GM18951 (cell line): Measurements from ENCODE around the gene DHH.
"Not testable (repeated sequence)": the region's sequence is repeated elsewhere in the genome, so short reads cannot be mapped to it uniquely, and the experiment has no call there.

ENCODE experiments used
- POLR2A ChIP-seq: IDR thresholded peaks from 4 replicates; pipeline ENCODE4 v1.6.1; 2011; ENCODE audit warnings: mild to moderate bottlenecking; ENCODE audit not compliant: insufficient read length, insufficient read depth; ENCODE audit errors: extremely low read depth
- in situ Hi-C: fragments of 300-500 bp; cut with MboI; formaldehyde crosslinking; loops from one replicate; pipeline ENCODE4 v1.12.0; 2022; ENCODE audit warnings: low sequenced_read_pairs, mixed read lengths, inconsistent platforms; ENCODE audit not compliant: unreplicated experiment

DHH gene

GRCh38 chr12:49094160-49094974 lies at the start of gene DHH:
DHH (minus strand) TSS chr12:49094801; CDS start chr12:49094512, 289 bp downstream.
- no peak for TF ChIP-seq POLR2A
- in situ Hi-C loops, result no loop called here

- no peak for TF ChIP-seq POLR2A
- in situ Hi-C loops, result no loop called here
Observed at GRCh38 chr12:49144384-49144783, 49.8 kb upstream of the DHH start.

- in situ Hi-C loops, result no loop called here
- no peak for TF ChIP-seq POLR2A
Observed at GRCh38 chr12:49138999-49139398, 44.4 kb upstream of the DHH start.

GRCh38 chr12:49138587-49138986 lies 44.0 kb upstream of the DHH start:
- no peak for TF ChIP-seq POLR2A
- in situ Hi-C loops, result no loop called here

GRCh38 chr12:49137476-49137875 lies 42.9 kb upstream of the DHH start:
- in situ Hi-C loops, result no loop called here

GRCh38 chr12:49136997-49137396 lies 42.4 kb upstream of the DHH start:
- in situ Hi-C loops, result not testable (repeated sequence)

More at GRCh38 chr12:49137476-49137875, 42.9 kb upstream of the DHH start:
- no peak for TF ChIP-seq POLR2A

GRCh38 chr12:49133590-49133989 lies 39.0 kb upstream of the DHH start:
- TF ChIP-seq POLR2A, result no peak
- in situ Hi-C loops, result no loop called here

- TF ChIP-seq POLR2A, result no peak
- in situ Hi-C loops, result no loop called here
Observed at GRCh38 chr12:49133014-49133413, 38.4 kb upstream of the DHH start.

- in situ Hi-C loops, result no loop called here
- TF ChIP-seq POLR2A, result no peak
Observed at GRCh38 chr12:49131894-49132461, 37.4 kb upstream of the DHH start.

- peak; percentile 100 for TF ChIP-seq POLR2A
- in situ Hi-C loops, result no loop called here
Observed at GRCh38 chr12:49131051-49131893, 36.7 kb upstream of the DHH start, which contains the start of gene TUBA1B. TUBA1B (minus strand) TSS chr12:49131395; CDS start chr12:49131300, 95 bp downstream.

GRCh38 chr12:49130151-49131050 lies 35.8 kb upstream of the DHH start:
- in situ Hi-C loops, result no loop called here
- TF ChIP-seq POLR2A, result no peak

- TF ChIP-seq POLR2A, result peak; percentile 12
- in situ Hi-C loops, result no loop called here
Observed at GRCh38 chr12:49129332-49130150, 34.9 kb upstream of the DHH start.

GRCh38 chr12:49127971-49128370 lies 33.4 kb upstream of the DHH start:
- in situ Hi-C loops, result not testable (repeated sequence)
